Fibroblast of lung (primary cell): ENCODE data around the gene TUBGCP2. TPM values are rescaled to one million over a fixed set of nuclear protein-coding genes. Genes with fewer than 3 reads are reported as not detected.

Source experiments
- DNase-seq, 2 donors: peaks; one replicate each; pipeline versions ENCODE4 v3.0.0 to v3.0.0-alpha.2; 2010; ENCODE audit warnings: low read depth in 2 of 2
- H2AFZ ChIP-seq: 2 replicates; pipeline ENCODE4 v1.5.1; 2012; ENCODE audit warnings: low read length, control low read depth, inconsistent platforms
- H3K27ac ChIP-seq: 2 replicates; pipeline ENCODE4 v1.5.1; 2011; ENCODE audit warnings: low read length, control low read depth; ENCODE audit not compliant: insufficient read depth
- H3K27me3 ChIP-seq: 2 replicates; pipeline ENCODE4 v1.5.1; 2011; ENCODE audit warnings: mild to moderate bottlenecking, low read length; ENCODE audit not compliant: control insufficient read depth, insufficient read depth
- H3K36me3 ChIP-seq: 2 replicates; pipeline ENCODE4 v1.5.1; 2011; ENCODE audit warnings: low read length; ENCODE audit not compliant: control insufficient read depth, insufficient read depth
- H3K4me1 ChIP-seq: 2 replicates; pipeline ENCODE4 v1.5.1; 2011; ENCODE audit warnings: low read length; ENCODE audit not compliant: control insufficient read depth, insufficient read depth; ENCODE audit errors: extremely low read depth
- H3K4me2 ChIP-seq: 2 replicates; pipeline ENCODE4 v1.5.1; 2011; ENCODE audit warnings: low read length, control low read depth; ENCODE audit not compliant: insufficient read depth; ENCODE audit errors: extremely low read depth
- H3K4me3 ChIP-seq, 4 experiments: fragments of 200-600 bp in 1 of 4; sonication (generic) in 1 of 4; replicated peaks in 1 of 4; 2 replicates each; pipeline ENCODE4 v1.5.1; 2011 to 2016; ENCODE audit warnings: low read length in 4 of 4, low read depth in 3 of 4, mild to moderate bottlenecking in 3 of 4, control low read depth in 2 of 4, inconsistent platforms in 1 of 4, mixed read lengths in 1 of 4; ENCODE audit not compliant: insufficient read depth in 1 of 4; ENCODE audit errors: control extremely low read depth in 1 of 4
- H3K79me2 ChIP-seq: 2 replicates; pipeline ENCODE4 v1.5.1; 2012; ENCODE audit warnings: mild to moderate bottlenecking, low read length, inconsistent platforms; ENCODE audit not compliant: control insufficient read depth, insufficient read depth
- H3K9ac ChIP-seq: 2 replicates; pipeline ENCODE4 v1.5.1; 2011; ENCODE audit warnings: mild to moderate bottlenecking, low read length, control low read depth; ENCODE audit not compliant: insufficient read depth
- H3K9me3 ChIP-seq: 2 replicates; pipeline ENCODE4 v1.5.1; 2012; ENCODE audit warnings: low read depth, low read length; ENCODE audit not compliant: control insufficient read depth, insufficient read depth
- H4K20me1 ChIP-seq: 2 replicates; pipeline ENCODE4 v1.5.1; 2011; ENCODE audit warnings: low read length; ENCODE audit not compliant: control insufficient read depth, insufficient read depth; ENCODE audit errors: extremely low read depth
- EZH2 ChIP-seq: IDR thresholded peaks from 2 replicates; pipeline ENCODE4 v1.5.1; 2012; ENCODE audit warnings: low read length, control low read depth, mild to moderate bottlenecking; ENCODE audit errors: missing control alignments
- polyA plus RNA-seq, 2 donors: library from polyadenylated mRNA; depleted of rRNA in 1 of 2; stranded (reverse) in 1 of 2; unstranded in 1 of 2; fragments of >200 nt; gene quantifications; 2 replicates each; pipeline ENCODE4 v1.2.1, GENCODE V29; 2011 to 2012; ENCODE audit warnings: missing spikeins in 1 of 2
- total RNA-seq: library from RNA; depleted of rRNA; stranded (reverse); fragments of >200 nt; gene quantifications from 2 replicates; pipeline ENCODE4 v1.2.1, GENCODE V29; 2014
- TF ChIP-seq, protein P1 (sequence below), 2 donors: IDR thresholded peaks in 1 of 2; conservative IDR thresholded peaks in 1 of 2; 1 replicate in 1 of 2; 2 replicates in 1 of 2; pipeline ENCODE4 v1.5.1; 2011 to 2012; ENCODE audit warnings: low read length in 2 of 2, control low read depth in 1 of 2, inconsistent platforms in 1 of 2, low read depth in 1 of 2, mild to moderate bottlenecking in 1 of 2

The TUBGCP2 gene
- total and polyA plus RNA-seq, 2 donors (not counting 1 experiment from before 2014, with no cell fraction given), result 31.0 to 60.8 TPM

- Histone ChIP-seq H3K9ac (no peak overlapping the region), H3K27me3 (no peaks in the 10 kb centered on the region), H2AFZ (no peak overlapping the region), H3K79me2 (no peaks in the 10 kb centered on the region), H4K20me1 (no peaks in the 10 kb centered on the region), H3K27ac (no peak overlapping the region), H3K4me3 (no peak overlapping the region), H3K4me2 (no peak overlapping the region), H3K4me1 (peaks cover 2% of the 10 kb centered on the region), H3K9me3 (no peaks in the 10 kb centered on the region), H3K36me3 (no peaks in the 10 kb centered on the region)
- TF ChIP-seq, protein P1, sequence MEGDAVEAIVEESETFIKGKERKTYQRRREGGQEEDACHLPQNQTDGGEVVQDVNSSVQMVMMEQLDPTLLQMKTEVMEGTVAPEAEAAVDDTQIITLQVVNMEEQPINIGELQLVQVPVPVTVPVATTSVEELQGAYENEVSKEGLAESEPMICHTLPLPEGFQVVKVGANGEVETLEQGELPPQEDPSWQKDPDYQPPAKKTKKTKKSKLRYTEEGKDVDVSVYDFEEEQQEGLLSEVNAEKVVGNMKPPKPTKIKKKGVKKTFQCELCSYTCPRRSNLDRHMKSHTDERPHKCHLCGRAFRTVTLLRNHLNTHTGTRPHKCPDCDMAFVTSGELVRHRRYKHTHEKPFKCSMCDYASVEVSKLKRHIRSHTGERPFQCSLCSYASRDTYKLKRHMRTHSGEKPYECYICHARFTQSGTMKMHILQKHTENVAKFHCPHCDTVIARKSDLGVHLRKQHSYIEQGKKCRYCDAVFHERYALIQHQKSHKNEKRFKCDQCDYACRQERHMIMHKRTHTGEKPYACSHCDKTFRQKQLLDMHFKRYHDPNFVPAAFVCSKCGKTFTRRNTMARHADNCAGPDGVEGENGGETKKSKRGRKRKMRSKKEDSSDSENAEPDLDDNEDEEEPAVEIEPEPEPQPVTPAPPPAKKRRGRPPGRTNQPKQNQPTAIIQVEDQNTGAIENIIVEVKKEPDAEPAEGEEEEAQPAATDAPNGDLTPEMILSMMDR (conservative IDR thresholded peaks at IDR 0.05 in 1 of 2, IDR thresholded peaks at IDR 0.05 in 1 of 2; ENCODE audit: low read depth in 1 of 2, low read length in 2 of 2), result no peak
- TF ChIP-seq EZH2, result no peak
- DNase-seq, result no peak
These were observed 46.1 kb upstream of the TUBGCP2 start for GRCh38 chr10:133354672-133355240.

DNA sequence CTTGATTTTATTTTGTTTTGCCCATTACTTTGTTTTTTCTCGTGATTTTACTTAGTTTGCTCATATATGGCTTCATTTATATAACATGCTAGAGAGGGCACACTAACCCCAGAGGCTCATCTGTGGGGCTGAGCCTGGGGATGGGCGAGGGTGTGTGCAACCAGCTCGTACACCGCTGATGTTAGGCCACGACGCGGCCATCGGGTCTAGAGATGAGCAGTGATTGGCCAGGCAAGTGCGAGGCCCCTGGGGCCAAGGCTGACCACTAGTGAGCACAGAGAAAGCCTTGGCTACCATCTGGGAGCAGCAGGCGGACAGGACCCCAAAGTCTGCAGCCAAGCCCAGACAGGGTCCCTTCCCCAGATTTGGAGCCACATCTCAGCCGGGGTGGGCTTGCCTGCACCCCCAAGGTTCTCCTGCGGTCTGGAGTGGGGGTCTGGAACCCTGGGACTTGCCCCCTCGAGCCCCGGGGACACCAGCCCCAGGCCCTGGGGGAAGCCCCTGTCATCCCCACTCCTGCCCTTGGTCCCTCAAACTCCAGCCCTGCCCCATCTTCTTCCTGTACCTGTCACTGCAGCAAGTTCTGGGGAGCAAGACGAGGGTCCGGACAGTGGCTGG lies 45.4 kb upstream of the TUBGCP2 start:
- TF ChIP-seq, protein P1 (conservative IDR thresholded peaks at IDR 0.05 in 1 of 2, IDR thresholded peaks at IDR 0.05 in 1 of 2; ENCODE audit: low read depth in 1 of 2, low read length in 2 of 2), result no peak
- TF ChIP-seq EZH2, result no peak
- no peak overlapping the region for H2AFZ ChIP-seq

GRCh38 chr10:133353202-133353959 lies 44.7 kb upstream of the TUBGCP2 start:
- Histone ChIP-seq H4K20me1 (no peaks in the 10 kb centered on the region), H3K27me3 (no peaks in the 10 kb centered on the region), H2AFZ (no peak overlapping the region), H3K9ac (no peak overlapping the region), H3K27ac (no peak overlapping the region), H3K36me3 (no peaks in the 10 kb centered on the region), H3K79me2 (no peaks in the 10 kb centered on the region), H3K9me3 (no peaks in the 10 kb centered on the region), H3K4me3 (no peak overlapping the region), H3K4me2 (no peak overlapping the region), H3K4me1 (peaks cover 1% of the 10 kb centered on the region)
- no peak for TF ChIP-seq EZH2
- TF ChIP-seq, protein P1 (conservative IDR thresholded peaks at IDR 0.05 in 1 of 2, IDR thresholded peaks at IDR 0.05 in 1 of 2; ENCODE audit: low read depth in 1 of 2, low read length in 2 of 2), result no peak
- DNase-seq, result no peak

More for the DNA sequence above, 45.4 kb upstream of the TUBGCP2 start:
- Histone ChIP-seq H3K27me3 (no peaks in the 10 kb centered on the region), H3K36me3 (no peaks in the 10 kb centered on the region), H3K9ac (no peak overlapping the region), H3K4me2 (no peak overlapping the region), H3K27ac (no peak overlapping the region), H3K4me3 (no peak overlapping the region), H3K4me1 (peaks cover 2% of the 10 kb centered on the region), H4K20me1 (no peaks in the 10 kb centered on the region), H3K9me3 (no peaks in the 10 kb centered on the region), H3K79me2 (no peaks in the 10 kb centered on the region)
- no peak for DNase-seq
